ENCODE results near the gene CDH13.
"Not testable (repeated sequence)": the region's sequence is repeated elsewhere in the genome, so short reads cannot be mapped to it uniquely, and the experiment has no call there.

The CDH13 gene

DNA sequence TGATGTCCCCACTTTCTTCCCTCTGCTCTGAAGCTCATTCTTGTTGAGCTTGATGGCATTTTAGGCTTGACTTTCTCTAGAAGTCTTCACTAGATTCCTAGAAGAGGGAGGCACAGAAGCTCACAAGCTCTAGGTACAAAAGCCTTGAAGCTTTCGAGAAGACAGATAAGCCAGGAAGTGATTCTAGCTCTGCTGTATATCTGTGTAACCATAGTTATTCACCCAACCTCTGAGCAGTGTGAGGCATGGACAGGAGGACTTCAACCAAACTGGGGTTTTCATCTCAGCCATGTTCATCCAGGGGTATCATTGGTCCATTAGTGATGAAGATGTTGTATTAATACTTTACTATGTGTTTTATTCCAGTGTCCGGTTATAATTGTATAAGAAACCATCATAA is 299.7 kb downstream of the CDH13 start:
- Histone ChIP-seq H2AFZ (ENCODE audit: low read length) (no peak overlapping the region), H3K27me3 (replicated peaks; ENCODE audit: insufficient read depth, low read length) (no peaks in the 10 kb centered on the region), H3K9ac (ENCODE audit: low read length) (no peak overlapping the region), H3F3A (ENCODE audit: insufficient read depth, low read length) (peaks cover 10% of the 10 kb centered on the region; the same call in 1 of the 2 replicates), H3K36me3 (replicated peaks; ENCODE audit: insufficient read depth, low read length) (no peaks in the 10 kb centered on the region), H3K9me2 (replicated peaks; ENCODE audit: insufficient read depth, low read length) (no peaks in the 10 kb centered on the region), H3K4me3 (ENCODE audit: low read length) (no peak overlapping the region), H3K27ac (ENCODE audit: low read length) (no peak overlapping the region), H3K4me2 (ENCODE audit: low read depth, low read length) (no peak overlapping the region), H3K4me1 (ENCODE audit: low read length) (peaks cover 13% of the 10 kb centered on the region; the same call in 1 of the 2 replicates), H4K20me1 (ENCODE audit: insufficient read depth, low read length) (no peaks in the 10 kb centered on the region), H3K9me3 (replicated peaks; ENCODE audit: insufficient read depth, low read length) (no peaks in the 10 kb centered on the region), H3K79me2 (ENCODE audit: low read length) (no peaks in the 10 kb centered on the region)
- TF ChIP-seq EZH2phosphoT487 (IDR thresholded peaks at IDR 0.05; ENCODE audit: low read length) (no peak), EZH2 (optimal IDR thresholded peaks at IDR 0.05; ENCODE audit: low read depth, low read length) (no peak)
- TF ChIP-seq, protein P1, sequence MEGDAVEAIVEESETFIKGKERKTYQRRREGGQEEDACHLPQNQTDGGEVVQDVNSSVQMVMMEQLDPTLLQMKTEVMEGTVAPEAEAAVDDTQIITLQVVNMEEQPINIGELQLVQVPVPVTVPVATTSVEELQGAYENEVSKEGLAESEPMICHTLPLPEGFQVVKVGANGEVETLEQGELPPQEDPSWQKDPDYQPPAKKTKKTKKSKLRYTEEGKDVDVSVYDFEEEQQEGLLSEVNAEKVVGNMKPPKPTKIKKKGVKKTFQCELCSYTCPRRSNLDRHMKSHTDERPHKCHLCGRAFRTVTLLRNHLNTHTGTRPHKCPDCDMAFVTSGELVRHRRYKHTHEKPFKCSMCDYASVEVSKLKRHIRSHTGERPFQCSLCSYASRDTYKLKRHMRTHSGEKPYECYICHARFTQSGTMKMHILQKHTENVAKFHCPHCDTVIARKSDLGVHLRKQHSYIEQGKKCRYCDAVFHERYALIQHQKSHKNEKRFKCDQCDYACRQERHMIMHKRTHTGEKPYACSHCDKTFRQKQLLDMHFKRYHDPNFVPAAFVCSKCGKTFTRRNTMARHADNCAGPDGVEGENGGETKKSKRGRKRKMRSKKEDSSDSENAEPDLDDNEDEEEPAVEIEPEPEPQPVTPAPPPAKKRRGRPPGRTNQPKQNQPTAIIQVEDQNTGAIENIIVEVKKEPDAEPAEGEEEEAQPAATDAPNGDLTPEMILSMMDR (IDR thresholded peaks at IDR 0.05; ENCODE audit: low read length), result no peak
- no peak for DNase-seq

DNA sequence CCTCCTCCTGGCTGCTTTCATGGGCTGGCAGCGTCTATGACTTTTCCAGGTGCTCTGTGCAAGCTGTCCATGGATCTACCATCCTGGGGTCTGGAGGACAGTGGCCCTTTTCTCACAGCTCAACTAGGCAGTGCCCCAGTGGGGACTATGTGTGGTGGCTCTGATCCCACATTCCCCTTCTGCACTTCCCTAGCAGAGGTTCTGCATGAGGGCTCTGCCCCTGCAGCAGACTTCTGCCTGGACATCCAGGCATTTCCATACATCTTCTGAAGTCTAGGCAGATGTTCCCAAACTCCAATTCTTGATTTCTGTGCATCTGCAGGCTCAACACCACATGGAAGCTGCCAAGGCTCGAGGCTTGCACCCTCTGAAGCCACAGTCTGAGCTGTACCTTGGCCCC is 307.2 kb downstream of the CDH13 start:
- H3K4me3 ChIP-seq (ENCODE audit: low read length); H3K79me2 ChIP-seq (ENCODE audit: low read length); H3K4me1 ChIP-seq (ENCODE audit: low read length); H3K4me2 ChIP-seq (ENCODE audit: low read depth, low read length); H2AFZ ChIP-seq (ENCODE audit: low read length); H3K9me2 ChIP-seq (replicated peaks; ENCODE audit: insufficient read depth, low read length); H4K20me1 ChIP-seq (ENCODE audit: insufficient read depth, low read length); H3K9me3 ChIP-seq (replicated peaks; ENCODE audit: insufficient read depth, low read length); H3K27me3 ChIP-seq (replicated peaks; ENCODE audit: insufficient read depth, low read length); DNase-seq; H3K9ac ChIP-seq (ENCODE audit: low read length); H3F3A ChIP-seq (ENCODE audit: insufficient read depth, low read length); H3K27ac ChIP-seq (ENCODE audit: low read length); H3K36me3 ChIP-seq (replicated peaks; ENCODE audit: insufficient read depth, low read length): not testable (repeated sequence)

DNA sequence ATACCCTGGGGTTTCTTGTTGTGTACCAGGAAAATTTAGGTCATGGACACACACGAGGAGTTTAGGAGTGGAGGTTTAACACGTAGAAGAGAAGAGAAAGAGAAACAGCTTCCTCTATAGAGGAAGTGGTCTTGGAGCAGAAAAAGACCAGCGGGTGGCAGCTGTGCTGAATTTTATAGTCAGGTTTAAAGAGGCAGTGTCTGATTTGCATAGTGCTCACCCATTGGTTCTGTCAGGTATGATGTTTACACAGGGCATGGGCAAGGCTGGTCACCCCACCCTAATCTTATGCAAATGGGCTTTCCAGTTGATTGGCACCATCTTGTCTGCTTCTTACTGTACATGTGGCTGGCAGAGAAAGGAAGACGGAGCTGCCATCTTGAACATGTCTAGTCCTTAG is 309.0 kb downstream of the CDH13 start:
- H2AFZ ChIP-seq (ENCODE audit: low read length), result no peak overlapping the region
- H3F3A ChIP-seq (ENCODE audit: insufficient read depth, low read length), result no peaks in the 10 kb centered on the region

DNA sequence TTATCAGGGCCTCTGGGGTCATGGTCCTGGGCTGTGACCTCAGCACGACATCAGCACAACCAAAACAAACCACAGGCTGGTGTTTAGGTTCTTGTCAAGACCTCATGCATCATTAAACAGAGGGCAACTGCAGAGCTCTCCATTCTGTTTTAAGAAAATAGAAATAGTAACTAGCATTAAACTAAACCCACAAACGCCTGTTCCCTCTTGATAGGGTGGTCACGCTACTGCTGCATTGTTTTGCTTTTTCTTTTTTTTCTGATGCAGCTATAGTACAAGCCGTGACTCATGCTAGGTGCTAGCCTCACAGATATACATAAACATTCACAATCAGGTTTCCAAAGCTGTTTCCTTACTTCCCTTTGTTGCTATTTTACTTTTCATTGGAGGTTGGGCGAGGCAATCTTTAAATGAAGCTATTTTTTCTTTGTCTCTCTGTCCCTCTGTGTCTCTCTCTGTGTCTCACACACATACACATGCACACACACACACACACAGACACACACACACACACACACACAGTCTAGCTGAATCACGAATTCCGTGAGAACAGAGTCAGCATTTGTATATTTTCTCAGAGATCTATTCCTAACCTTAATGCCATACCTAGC is 310.3 kb downstream of the CDH13 start:
- DNase-seq, result no peak
- Histone ChIP-seq H3K9me2 (replicated peaks; ENCODE audit: insufficient read depth, low read length) (no peaks in the 10 kb centered on the region), H3K4me1 (ENCODE audit: low read length) (no peaks in the 10 kb centered on the region), H3K9ac (ENCODE audit: low read length) (no peak overlapping the region), H4K20me1 (ENCODE audit: insufficient read depth, low read length) (no peaks in the 10 kb centered on the region), H3K27me3 (replicated peaks; ENCODE audit: insufficient read depth, low read length) (no peaks in the 10 kb centered on the region), H3K4me2 (ENCODE audit: low read depth, low read length) (no peak overlapping the region), H2AFZ (ENCODE audit: low read length) (no peak overlapping the region), H3K27ac (ENCODE audit: low read length) (no peak overlapping the region), H3K36me3 (replicated peaks; ENCODE audit: insufficient read depth, low read length) (no peaks in the 10 kb centered on the region), H3K79me2 (ENCODE audit: low read length) (no peaks in the 10 kb centered on the region), H3K4me3 (ENCODE audit: low read length) (no peak overlapping the region), H3K9me3 (replicated peaks; ENCODE audit: insufficient read depth, low read length) (no peaks in the 10 kb centered on the region), H3F3A (ENCODE audit: insufficient read depth, low read length) (no peaks in the 10 kb centered on the region)
- TF ChIP-seq, protein P1 (IDR thresholded peaks at IDR 0.05; ENCODE audit: low read length), result no peak
- TF ChIP-seq EZH2phosphoT487 (IDR thresholded peaks at IDR 0.05; ENCODE audit: low read length) (no peak), EZH2 (optimal IDR thresholded peaks at IDR 0.05; ENCODE audit: low read depth, low read length) (no peak)

More for the DNA sequence above, 309.0 kb downstream of the CDH13 start:
- TF ChIP-seq EZH2phosphoT487 (IDR thresholded peaks at IDR 0.05; ENCODE audit: low read length), result no peak
- TF ChIP-seq EZH2 (optimal IDR thresholded peaks at IDR 0.05; ENCODE audit: low read depth, low read length), result no peak
- no peak overlapping the region for H3K4me2 ChIP-seq (ENCODE audit: low read depth, low read length)
- H4K20me1 ChIP-seq (ENCODE audit: insufficient read depth, low read length), result no peaks in the 10 kb centered on the region
- H3K4me3 ChIP-seq (ENCODE audit: low read length), result no peak overlapping the region
- no peak overlapping the region for H3K9ac ChIP-seq (ENCODE audit: low read length)
- no peaks in the 10 kb centered on the region for H3K27me3 ChIP-seq (replicated peaks; ENCODE audit: insufficient read depth, low read length)
- DNase-seq, result no peak
- H3K9me3 ChIP-seq (replicated peaks; ENCODE audit: insufficient read depth, low read length), result no peaks in the 10 kb centered on the region
- H3K27ac ChIP-seq (ENCODE audit: low read length), result no peak overlapping the region
- H3K9me2 ChIP-seq (replicated peaks; ENCODE audit: insufficient read depth, low read length), result no peaks in the 10 kb centered on the region
- no peaks in the 10 kb centered on the region for H3K79me2 ChIP-seq (ENCODE audit: low read length)
- no peaks in the 10 kb centered on the region for H3K36me3 ChIP-seq (replicated peaks; ENCODE audit: insufficient read depth, low read length)
- no peaks in the 10 kb centered on the region for H3K4me1 ChIP-seq (ENCODE audit: low read length)
